NCI-H146 treated with DMSO at 0.1 percent for 48 hours (cell line): Measurements from ENCODE around the gene EMCN.
"Not testable (repeated sequence)": the region's sequence is repeated elsewhere in the genome, so short reads cannot be mapped to it uniquely, and the experiment has no call there.

Source experiments
- DNase-seq: peaks from one replicate; lab custom pipeline; 2025; ENCODE audit not compliant: unreplicated experiment; lab: John Stamatoyannopoulos, UW

Gene EMCN

GRCh38 chr4:100386270-100386669, 131.6 kb downstream of the EMCN start:
- no peak for DNase-seq

GRCh38 chr4:100380401-100380800, 137.4 kb downstream of the EMCN start:
- not testable (repeated sequence) for DNase-seq

GRCh38 chr4:100379583-100380105, 138.2 kb downstream of the EMCN start:
- no peak for DNase-seq

- no peak for DNase-seq
Measured at GRCh38 chr4:100372432-100372831, 145.4 kb downstream of the EMCN start.

GRCh38 chr4:100369871-100370270, 148.0 kb downstream of the EMCN start:
- no peak for DNase-seq

- no peak for DNase-seq
Measured at GRCh38 chr4:100367451-100367850, 150.4 kb downstream of the EMCN start.

- no peak for DNase-seq
Measured at GRCh38 chr4:100366213-100366612, 151.6 kb downstream of the EMCN start.

- no peak for DNase-seq
Measured at GRCh38 chr4:100362366-100362765, 155.5 kb downstream of the EMCN start.

- DNase-seq, result no peak
Measured at GRCh38 chr4:100361336-100361735, 156.5 kb downstream of the EMCN start.

GRCh38 chr4:100360211-100360610, 157.6 kb downstream of the EMCN start:
- DNase-seq, result no peak

GRCh38 chr4:100359441-100359840, 158.4 kb downstream of the EMCN start:
- DNase-seq, result no peak

GRCh38 chr4:100357542-100357941, 160.3 kb downstream of the EMCN start:
- no peak for DNase-seq

- DNase-seq, result no peak
Measured at GRCh38 chr4:100356172-100356571, 161.7 kb downstream of the EMCN start.

- DNase-seq, result not testable (repeated sequence)
Measured at GRCh38 chr4:100352352-100352751, 165.5 kb downstream of the EMCN start.

- DNase-seq, result no peak
Measured at GRCh38 chr4:100348473-100348872, 169.3 kb downstream of the EMCN start.

- no peak for DNase-seq
Measured at GRCh38 chr4:100347241-100347640, 170.6 kb downstream of the EMCN start.

- no peak for DNase-seq
Measured at GRCh38 chr4:100345585-100345984, 172.2 kb downstream of the EMCN start.
